HG03442 (cell line): ENCODE data around the gene COL26A1.

Source experiments
- ATAC-seq: cut with Tn5 transposase; IDR thresholded peaks from one replicate; pipeline ENCODE4 v1.9.1; 2021; ENCODE audit warnings: mild to moderate bottlenecking, moderate library complexity; ENCODE audit not compliant: unreplicated experiment

The COL26A1 gene

DNA sequence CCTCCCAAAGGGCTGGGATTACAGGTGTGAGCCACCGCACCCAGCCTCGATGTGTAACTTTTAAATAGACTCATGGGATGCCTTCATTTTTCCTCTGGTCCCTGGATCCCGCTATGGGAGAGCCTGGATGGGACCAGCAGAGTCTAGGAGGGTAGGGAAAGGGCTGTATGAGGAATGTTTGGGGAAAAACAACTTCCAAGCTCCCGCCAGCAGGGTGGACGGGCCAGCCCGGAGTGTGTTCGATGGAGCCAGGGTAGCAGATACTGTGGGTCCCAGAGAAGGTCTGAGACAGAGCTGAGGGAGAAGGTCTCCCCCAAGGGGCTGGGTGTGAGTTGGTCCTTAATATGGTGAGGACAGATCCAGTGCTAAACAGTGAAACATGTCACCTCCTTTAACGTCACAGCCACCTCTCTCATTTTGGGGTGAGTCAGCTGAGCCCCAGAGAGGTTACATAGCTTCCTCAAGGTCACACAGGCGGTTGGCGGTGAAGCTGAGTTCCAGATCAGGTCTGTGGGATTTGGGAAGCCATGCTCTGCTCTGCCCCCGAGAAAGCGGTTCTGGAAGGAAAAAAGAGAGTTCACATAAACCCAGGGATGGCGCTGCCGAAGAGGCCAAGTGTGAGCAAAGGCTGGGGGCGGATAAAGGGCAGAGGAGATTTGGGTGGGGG is 200.0 kb downstream of the COL26A1 start:
- ATAC-seq: no peak

DNA sequence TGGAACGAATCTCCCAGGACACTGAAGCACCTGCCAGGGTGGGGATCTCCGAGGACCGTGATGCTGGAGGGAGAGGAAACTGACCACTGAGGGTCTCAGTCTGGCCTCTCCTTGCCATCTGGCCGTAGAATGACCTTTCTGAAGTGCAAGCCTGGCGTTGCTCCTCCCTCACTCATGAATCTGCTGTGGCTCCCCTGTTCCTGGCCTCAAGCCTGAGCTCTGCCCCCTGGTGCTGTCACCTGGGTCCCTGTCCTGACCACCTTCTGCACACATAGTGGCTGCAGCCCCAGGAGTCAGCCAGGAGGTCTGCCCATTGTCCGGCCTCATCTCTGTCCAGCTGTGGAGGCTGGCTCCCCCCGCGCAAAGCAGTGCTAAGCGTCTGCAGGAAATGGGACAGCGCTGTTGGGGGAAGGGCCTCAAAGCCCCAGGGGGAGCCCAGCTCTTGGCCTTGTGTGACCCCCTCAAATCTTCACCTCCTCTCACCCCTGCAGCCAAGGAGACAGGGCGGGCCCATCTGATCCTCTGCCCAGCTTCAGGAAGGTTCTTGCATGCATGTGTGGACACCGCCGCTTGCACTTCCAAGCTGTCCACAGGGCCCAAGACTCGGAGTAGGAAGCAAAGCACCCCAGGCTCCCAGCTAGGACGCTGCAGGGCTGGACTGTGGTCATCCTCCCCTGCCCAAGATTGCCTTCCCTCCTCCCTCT is 200.7 kb downstream of the COL26A1 start:
- ATAC-seq: no peak

DNA sequence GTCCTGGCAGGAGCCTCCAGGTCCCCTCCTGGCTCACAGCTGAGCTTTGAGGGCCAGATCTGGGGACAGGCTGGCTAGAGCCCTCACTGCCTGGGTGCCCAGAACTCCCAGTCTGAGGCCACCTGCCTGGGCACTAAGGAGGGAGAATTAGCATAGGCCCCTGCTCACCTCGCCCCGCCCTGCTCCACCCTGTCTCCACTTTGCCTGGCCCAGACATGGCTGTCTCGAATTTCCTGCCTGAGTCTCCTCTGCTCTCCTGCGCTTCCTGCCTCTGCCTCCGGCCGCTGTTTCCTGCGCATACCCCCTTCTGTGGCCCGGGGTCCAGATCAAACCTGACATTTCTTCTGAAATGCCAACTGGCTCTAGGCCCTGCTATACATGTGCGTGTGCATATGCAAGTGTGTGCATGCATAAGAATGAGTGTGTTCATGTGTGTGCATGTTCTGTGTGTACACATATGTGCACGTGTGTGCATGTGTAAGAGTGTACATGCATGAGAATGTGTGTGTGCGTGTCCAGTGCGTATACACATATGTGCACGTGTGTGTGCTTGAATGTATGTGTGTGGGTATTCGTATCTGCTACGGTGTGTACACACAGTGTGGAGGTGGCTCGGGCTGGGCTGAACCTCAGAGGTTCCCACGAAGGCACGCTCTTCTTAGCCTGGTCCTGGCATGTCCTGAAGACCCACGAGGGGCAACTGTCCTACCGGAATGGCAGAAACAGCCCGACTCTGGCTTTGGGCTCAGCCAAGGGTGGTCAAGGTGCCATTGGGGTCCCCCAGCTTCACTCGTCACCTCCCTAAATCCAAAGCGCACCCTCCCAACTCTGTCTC is 201.5 kb downstream of the COL26A1 start:
- ATAC-seq: no peak

DNA sequence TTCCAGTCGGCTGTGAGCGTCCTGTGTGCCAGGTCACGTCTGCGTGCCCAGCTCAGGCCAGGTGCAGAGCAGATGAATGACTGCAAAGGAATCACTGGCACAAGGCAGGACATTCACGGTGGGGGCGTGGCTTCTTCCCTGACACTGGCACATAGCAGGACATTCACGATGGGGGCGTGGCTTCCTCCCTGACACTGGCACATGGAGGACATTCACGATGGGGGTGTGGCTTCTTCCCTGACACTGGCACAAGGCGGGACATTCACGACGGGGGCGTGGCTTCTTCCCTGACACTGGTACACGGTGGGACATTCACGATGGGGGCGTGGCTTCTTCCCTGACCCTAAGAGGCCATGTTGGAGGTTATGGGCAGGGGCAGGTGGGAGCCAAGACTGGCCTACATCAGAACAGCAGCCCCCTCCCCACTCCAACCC is 202.1 kb downstream of the COL26A1 start:
- ATAC-seq: no peak

DNA sequence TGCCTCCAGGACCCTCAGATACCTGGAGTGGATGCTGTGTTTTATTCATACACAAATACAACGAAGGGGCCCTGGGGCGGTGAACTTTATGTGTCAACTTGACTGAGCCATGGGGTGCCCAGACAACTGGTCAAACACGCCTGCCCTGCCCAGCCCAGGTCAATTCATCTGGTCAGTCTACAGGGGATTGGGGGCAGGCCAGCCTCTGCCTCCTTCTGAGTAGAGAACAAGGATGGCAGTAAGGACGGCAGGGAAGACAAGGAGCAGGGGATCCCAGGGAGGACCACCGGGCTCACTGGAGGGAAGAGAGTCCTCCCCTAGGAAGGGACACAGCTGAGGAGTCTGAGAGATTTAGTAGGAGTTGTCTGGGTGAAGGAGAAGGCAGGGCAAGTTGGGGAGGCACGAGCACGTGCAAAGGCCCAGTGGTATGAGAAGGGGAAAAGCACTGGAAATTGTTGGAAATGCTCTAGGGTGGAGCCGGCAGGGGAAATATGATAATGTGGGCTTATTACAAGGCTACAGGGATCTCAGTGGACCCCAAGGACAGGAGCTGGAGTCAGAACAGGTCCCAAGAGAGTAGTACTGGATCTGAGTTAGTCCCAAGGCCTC is 203.0 kb downstream of the COL26A1 start:
- ATAC-seq: no peak

DNA sequence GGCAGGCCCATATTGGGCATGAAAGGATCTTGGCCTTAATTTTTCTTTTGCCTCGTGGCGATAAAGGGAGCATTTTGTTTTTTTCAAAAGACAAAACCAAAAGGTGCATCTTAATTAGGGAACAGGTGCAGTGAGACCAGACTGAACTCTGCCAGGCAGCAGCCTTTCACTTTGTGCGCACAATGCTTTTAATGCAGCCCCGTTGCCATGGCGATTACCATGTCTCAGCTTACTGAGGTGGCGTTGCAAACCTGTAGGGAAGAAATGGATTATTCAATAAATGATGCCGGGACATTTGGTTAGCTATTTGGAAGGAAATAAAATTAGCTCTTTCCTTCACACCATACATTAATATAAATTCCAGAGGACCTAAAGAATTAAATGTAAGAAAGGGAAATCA is 204.6 kb downstream of the COL26A1 start:
- ATAC-seq: no peak

DNA sequence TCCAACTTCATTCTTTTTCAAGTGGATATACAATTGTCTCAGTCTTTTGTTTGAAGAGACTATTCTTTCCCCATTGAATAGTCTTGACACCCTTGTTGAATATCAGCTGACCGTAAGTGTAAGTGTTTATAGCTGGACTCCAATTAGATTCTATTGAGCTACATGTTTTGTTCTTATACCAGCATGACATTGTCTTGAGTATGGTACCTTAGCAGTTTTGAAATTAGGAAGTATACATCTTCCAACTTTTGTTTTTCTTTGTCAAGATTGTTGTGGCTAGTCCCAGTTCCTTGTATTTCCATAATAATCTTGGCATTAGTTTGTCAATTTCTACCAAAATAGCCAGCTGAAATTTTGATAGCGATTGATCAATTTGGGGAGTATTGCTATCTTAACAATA is 209.5 kb downstream of the COL26A1 start:
- no peak for ATAC-seq

DNA sequence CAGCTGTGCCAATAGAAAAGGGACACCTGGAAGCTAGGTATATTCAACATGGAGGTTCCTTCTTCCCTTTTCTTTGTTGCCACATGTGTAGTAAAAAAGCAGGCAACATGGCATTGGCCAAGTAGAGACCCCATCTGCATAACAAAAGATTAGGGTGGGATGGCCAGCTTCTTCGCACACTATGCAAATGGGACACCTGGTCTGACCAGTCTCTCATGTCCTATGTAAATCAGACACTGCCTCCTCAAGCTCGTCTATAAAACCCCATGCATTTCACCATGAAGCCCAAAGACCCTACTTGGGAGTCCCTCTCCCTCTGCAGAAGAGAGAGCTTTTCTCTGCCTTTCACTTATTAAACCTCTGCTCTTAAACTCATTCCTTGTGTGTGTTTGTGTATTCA is 212.5 kb downstream of the COL26A1 start:
- no peak for ATAC-seq

DNA sequence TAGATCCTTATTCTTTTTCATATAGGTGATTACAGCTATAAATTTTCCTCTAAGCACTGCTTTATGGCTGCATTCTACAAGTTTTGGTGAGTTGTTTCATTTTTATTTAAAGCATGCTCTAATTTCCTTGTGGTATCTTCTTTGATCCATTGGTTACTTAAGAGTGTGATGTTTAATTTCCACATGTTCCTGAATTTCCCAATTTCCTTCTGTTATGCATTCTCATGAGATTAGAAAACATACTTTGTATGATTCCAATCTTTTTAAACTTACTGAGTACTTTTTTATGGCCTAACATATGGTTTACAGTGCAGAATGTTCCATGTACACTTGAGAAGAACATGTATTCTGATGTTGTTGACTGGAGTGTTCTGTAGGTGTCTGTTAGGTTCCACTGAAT is 213.0 kb downstream of the COL26A1 start:
- no peak for ATAC-seq

DNA sequence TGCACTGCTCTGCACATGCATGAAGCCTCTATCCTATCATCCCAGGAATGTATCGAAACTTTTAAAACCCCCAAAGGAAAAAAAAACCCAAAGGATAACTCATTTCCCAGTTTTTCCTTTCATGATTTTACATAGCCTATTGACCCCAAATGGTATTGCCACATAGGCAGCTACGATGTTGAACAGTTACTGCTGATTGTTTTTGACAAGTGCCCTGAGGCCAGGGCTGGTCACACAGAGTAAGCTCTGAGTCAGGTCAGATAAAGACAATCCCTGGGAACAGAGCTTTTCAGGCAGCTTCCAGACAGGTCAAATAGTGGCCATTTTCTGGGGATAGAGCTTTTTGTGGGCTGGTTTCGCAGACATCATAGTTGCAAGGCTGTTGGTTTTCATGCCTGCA is 214.3 kb downstream of the COL26A1 start:
- ATAC-seq: no peak

DNA sequence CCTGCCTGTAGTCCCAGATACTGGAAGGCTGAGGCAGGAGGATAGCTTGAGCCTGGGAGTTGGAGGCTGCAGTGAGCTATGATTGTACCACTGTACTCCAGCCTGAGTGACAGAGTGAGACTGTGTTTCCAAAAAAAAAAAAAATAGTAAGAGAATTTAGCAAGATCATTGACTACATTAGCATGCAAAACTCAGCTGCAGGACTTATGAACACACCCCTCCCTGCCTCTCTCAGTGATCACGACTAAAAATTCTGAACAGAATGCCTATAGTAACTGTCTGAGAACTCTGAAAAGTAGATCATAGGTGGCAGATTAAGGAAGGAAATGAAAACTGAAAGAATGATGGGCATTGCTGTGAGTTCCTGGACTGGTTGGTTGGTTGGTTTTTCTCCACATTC is 215.9 kb downstream of the COL26A1 start:
- no peak for ATAC-seq

DNA sequence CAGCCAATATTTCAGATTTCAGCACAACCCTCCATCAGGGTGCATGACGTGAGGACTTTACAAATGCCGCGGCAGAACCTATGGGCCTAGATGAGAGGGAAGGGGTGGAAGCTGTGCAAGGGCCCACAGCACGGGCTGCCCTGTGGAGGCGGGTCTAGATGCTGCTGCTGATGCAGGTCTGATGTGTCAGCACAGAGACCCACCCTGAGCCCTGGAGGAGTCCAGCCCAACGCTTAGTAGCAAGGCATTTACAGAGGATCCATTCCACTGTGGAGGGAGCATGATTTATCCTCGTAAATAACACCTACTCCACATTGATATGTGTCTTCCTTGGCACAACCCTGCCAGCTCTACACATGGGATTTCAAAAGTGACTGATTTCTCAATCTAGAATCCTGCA is 217.9 kb downstream of the COL26A1 start:
- no peak for ATAC-seq

DNA sequence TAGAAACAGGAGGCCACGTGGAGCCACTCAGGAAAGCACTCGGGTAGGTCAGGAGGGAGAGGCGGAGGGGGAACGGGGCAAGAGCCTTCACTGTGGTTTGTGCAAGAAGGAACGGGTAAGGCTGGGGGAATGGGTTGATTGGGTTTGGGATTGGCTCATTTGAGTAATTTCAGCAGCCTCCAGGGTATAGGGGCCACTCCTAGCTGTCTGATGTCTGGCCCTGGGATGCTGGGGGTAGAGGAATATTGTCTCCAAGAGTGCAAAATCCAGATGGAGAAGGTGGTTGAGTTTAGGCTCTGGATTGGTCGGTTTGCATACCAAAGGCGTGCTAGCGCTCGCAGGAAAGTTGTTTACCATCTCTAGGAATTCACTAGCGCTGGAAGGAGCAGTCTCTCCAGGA is 219.2 kb downstream of the COL26A1 start:
- ATAC-seq: no peak

DNA sequence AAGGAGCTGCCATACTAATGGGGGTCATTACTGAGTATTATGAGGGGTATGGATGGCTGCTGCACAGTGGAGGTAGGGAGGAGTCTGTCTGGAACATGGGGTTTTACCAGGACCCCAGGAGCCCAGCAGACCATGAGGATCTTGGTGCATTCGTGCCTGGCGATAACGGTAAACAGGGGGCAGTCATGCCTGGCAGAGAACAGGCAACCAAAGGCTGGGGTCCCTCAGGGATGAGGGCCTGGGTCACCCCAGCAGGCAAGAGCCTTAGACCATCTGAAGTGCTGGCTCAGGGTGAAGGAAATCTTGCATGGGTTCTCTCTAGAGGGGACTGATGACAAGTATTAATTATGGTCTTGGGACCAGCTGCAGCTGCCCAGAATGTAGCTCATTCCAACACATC is 220.3 kb downstream of the COL26A1 start:
- ATAC-seq: no peak

DNA sequence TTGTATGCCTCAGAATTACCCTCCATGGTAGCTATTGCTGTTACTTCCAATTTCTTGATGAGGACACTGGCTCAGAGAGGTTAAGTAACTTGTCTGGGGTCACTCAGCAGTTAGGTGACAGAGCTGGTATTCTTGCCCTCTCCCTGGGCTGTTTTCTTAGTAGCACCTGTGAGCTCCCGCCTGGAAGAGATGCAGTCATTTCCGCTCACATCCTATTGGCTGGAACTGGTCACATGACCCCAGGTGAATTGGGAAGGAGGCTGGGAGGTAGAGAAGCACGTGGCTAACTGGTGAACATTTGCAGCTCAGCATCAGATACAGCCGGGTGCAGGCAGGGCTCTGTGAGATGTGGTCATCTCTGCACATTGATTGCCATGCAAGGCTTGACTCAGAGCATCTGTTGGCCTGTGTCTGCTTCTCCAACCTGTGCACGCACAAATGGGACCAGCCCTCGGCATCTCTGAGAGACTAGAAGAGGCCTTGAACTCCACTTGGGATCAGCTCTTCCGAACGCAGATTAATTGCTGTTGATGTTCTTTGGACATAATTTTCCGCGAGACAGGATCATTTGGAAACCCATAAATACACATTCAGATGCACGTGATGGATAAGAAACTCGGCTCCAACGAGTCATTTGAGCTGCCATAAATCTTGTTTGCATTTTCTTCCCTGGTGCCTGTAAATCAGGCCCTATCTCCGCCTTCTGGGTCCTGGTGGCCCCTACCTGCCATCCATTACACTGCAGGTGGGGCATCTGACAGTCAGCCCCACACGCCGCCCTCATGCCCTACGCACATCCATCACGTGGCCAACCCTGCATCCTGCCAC is 223.6 kb downstream of the COL26A1 start:
- no peak for ATAC-seq

DNA sequence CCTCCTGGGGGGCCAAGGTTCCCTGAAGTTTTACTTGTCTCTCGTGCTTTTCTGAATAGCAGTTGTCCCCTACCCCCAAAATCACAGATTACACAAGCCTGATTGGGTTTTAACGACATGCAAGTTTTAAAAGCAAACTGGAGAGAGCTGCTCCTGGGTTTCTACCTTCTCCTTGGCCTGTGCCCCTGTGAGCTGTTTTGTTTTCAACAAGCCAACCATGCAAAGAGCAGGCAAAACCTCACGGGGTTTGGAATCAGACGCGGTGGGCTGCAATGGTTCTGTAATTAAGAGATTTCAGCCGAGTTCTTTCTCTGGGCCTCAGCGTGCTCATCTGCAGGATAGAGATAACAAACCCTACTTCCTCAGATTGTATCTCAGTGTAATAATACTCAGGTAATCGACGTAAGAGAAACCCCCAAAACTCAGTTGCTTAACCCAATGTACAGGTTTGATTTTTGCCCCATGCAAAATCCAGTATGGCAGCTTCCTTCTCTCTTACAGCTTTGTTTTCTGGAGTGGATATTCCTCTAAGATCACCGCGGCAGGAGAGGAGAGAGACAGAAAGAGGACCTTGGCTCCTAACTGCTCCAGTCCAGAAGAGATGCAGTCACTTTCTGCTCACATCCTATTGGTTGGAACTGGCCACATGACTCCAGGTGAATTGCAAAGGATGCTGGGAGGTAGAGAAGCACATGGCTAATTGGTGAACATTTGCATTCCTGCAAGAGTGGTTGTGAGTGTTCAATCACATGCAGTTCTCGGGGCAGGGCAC is 224.4 kb downstream of the COL26A1 start:
- ATAC-seq: no peak

DNA sequence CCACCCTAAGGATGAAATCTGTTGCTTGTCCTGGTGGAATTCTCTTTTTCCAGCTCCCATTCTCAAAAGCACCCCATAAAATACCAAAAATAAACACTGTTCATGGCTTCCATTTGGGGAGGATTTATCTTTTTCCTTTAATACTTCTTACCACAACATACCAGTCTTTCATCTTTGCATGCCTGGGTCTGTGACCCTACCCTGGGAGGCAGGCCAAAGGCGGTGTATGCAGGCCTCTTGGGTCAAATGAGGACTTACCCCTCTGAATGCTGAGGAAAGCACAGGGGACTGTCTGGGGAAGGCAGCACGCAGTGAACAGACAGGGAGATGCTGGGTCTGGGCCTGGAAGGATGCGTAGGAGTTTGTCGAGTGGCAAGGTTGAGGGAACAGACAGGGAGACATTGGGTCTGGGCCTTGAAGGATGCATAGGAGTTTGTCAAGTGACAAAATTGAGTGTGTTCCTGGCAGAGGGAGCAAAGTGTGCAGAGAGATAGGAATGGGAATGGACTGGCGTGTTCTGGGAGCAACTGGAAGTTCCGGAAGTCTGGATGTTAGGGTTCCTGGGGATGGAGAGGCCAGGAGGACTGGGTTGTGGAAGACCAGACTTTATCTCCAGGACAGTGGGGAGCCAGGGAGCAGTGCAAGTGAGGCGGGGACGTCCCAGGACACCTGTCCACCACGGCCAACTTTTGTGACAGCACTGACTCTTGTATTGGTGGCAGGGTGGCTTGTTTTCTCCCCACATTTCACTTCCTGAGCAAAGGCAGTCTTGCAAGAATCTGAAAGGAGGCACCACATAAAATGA is 225.7 kb downstream of the COL26A1 start:
- no peak for ATAC-seq

DNA sequence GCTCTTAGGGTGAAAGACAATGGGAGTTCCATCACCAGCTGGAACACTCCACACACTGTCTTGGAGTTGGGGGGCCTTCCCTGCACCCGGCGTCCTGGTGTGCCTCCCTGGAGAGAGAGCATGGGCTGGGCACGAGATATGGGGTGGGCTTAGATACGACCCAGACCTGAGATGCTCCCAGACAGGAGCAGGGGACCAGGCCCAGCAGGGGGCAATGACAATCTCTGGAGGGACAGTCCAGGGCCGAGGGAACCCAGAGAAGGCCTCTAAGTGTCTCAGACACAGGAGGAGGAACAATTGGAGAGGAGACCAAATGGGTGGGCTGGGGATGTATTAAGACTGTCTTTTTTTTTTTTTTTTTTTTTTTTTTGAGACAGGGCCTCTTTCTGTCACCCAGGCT is 226.4 kb downstream of the COL26A1 start:
- no peak for ATAC-seq
